Common myeloid progenitor, CD34-positive (primary cell): ENCODE results near the gene MCM10.

Source experiments
- CTCF ChIA-PET: fragments of 350-600 bp; sonication (Branson Sonifier 250); formaldehyde crosslinking; loops from one replicate; lab custom pipeline; 2021; ENCODE audit warnings: antibody characterized with exemption; lab: Charles Lee
- POLR2A ChIA-PET: fragments of 350-600 bp; sonication (Branson Sonifier 250); formaldehyde crosslinking; loops from one replicate; lab custom pipeline; 2021; ENCODE audit warnings: antibody characterized with exemption; lab: Charles Lee
- DNase-seq, 3 donors: peaks; one replicate each; pipeline versions ENCODE4 v3.0.0 to v3.0.0-alpha.2; 2013
- H3K27ac ChIP-seq, 2 experiments: 1 replicate in 1 of 2; 2 replicates in 1 of 2; pipeline ENCODE4 v1.7.0; 2013; ENCODE audit warnings: inconsistent platforms in 2 of 2, low read length in 2 of 2, mild to moderate bottlenecking in 2 of 2, low read depth in 1 of 2, moderate library complexity in 1 of 2; ENCODE audit not compliant: severe bottlenecking in 2 of 2, insufficient read depth in 1 of 2, poor library complexity in 1 of 2
- H3K27me3 ChIP-seq, 5 experiments: replicated peaks in 2 of 5; 1 replicate in 3 of 5; 2 replicates in 2 of 5; pipeline versions ENCODE4 v1.6.1 to v1.7.0; 2013; ENCODE audit warnings: low read length in 4 of 5, mild to moderate bottlenecking in 2 of 5, moderate library complexity in 2 of 5, inconsistent platforms in 1 of 5; ENCODE audit not compliant: insufficient read depth in 5 of 5, control insufficient read depth in 4 of 5
- H3K36me3 ChIP-seq, 4 experiments: 1 replicate in 2 of 4; 2 replicates in 2 of 4; pipeline versions ENCODE4 v1.6.1 to v1.7.0; 2013; ENCODE audit warnings: low read length in 3 of 4, control low read depth in 1 of 4, mild to moderate bottlenecking in 1 of 4; ENCODE audit not compliant: control insufficient read depth in 4 of 4, insufficient read depth in 4 of 4
- H3K4me1 ChIP-seq, 4 experiments: 1 replicate in 3 of 4; 2 replicates in 1 of 4; pipeline versions ENCODE4 v1.6.1 to v1.7.1; 2013; ENCODE audit warnings: low read length in 3 of 4, mild to moderate bottlenecking in 3 of 4, control low read depth in 1 of 4, inconsistent platforms in 1 of 4, moderate library complexity in 1 of 4; ENCODE audit not compliant: control insufficient read depth in 4 of 4, insufficient read depth in 4 of 4; ENCODE audit errors: control extremely low read depth in 1 of 4
- H3K4me3 ChIP-seq, 7 experiments: 1 replicate in 4 of 7; 2 replicates in 3 of 7; pipeline versions ENCODE4 v1.5.1 to v1.7.0; 2013; ENCODE audit warnings: mild to moderate bottlenecking in 7 of 7, low read length in 6 of 7, moderate library complexity in 6 of 7, inconsistent platforms in 2 of 7, low read depth in 2 of 7, control low read depth in 1 of 7; ENCODE audit not compliant: insufficient read depth in 4 of 7, control insufficient read depth in 1 of 7; ENCODE audit errors: extremely low read depth in 1 of 7
- H3K9me3 ChIP-seq, 5 experiments: 1 replicate in 4 of 5; 2 replicates in 1 of 5; pipeline versions ENCODE4 v1.6.1 to v1.7.1; 2013; ENCODE audit warnings: low read length in 4 of 5, mild to moderate bottlenecking in 2 of 5, inconsistent platforms in 1 of 5, low read depth in 1 of 5, moderate library complexity in 1 of 5; ENCODE audit not compliant: control insufficient read depth in 4 of 5, insufficient read depth in 2 of 5; ENCODE audit errors: control extremely low read depth in 1 of 5
- WGBS: methylation state at CpG from one replicate; pipeline ENCODE4 v1.1.5; 2013; ENCODE audit not compliant: insufficient coverage; 5-methylcytosine and 5-hydroxymethylcytosine counted together

The MCM10 gene

DNA sequence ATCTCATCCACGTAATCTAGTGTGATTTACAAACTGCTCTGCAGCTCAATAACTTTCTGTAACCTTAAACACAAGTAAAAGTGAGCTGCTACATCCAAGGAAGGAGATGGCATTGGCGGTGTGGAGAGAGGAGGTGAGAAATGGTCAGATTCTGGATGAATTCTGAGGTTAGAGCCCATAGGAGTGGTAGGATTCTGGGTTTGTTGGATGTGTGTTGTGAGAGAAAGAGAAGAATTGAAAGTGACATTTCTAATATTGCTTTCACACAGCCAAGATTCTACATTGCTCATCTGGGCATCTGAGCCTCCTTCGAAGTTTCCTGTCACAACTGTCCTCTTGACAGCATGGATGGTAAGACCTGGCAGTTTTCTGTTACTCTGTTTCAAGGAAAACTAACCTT is 2.5 kb downstream of the MCM10 start:
- Histone ChIP-seq H3K4me1 (peaks cover 7 to 22% (median 13%) of the 10 kb centered on the region in 4 experiments), H3K27ac (no peak overlapping the region), H3K27me3 (no peaks in the 10 kb centered on the region), H3K36me3 (peaks cover 0 to 27% (median 2%) of the 10 kb centered on the region in 4 experiments), H3K9me3 (no peaks in the 10 kb centered on the region), H3K4me3 (no peak overlapping the region)
- CTCF ChIA-PET, result interaction anchor here (1.4 kb wide), 1 partner anchor 8 kb away, joined by 3 read pairs; no protein-coding TSS in a partner anchor
- POLR2A ChIA-PET, result no interaction called here
- no peak for DNase-seq
- WGBS, result 100% methylated on average over 2 of the region's 3 CpGs

DNA sequence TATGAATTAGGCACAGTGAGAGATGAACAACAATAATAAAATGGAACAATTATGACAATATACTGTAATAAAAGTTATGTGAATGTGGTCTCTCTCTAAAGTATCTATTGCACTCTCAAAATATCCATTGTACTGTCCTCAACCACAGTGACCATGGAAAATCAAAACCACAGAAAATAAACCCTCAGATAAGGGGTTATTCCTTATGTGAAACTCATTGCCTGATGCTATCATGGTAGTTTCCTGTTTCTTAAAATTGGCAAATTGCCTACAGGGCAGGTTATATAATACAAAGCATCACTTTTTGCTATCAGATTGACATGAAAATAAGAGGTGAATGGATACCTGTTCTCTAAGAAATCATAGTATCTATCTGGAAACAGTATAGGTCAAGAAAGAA is 3.8 kb downstream of the MCM10 start:
- Histone ChIP-seq H3K36me3 (peaks cover 0 to 32% (median 2%) of the 10 kb centered on the region in 4 experiments), H3K4me1 (peaks cover 7 to 22% (median 13%) of the 10 kb centered on the region in 4 experiments), H3K27me3 (no peaks in the 10 kb centered on the region), H3K4me3 (no peak overlapping the region), H3K27ac (no peak overlapping the region), H3K9me3 (no peaks in the 10 kb centered on the region)
- ChIA-PET POLR2A (no interaction called here), CTCF (no interaction called here)
- DNase-seq, result peak in 2 of 3 donors; percentile 36 to 41

DNA sequence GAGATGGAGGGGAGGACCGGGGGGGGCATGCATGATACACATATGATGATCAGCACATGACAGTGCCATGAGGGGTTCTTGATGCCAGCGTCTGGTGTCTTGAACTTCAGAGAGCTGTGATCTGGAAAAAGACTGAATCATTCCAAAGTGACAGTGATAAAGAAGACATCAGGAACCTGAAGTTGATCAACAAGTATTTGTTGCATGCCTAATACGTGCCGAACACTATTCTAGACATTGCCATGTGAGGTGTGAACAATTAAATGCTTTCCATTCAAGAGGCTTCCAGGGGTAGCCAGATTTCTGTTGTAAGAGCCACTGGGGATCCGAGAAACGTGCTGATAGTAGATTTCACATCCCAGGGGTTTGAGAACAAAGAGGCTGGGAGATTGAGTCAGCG is 6.2 kb downstream of the MCM10 start:
- no peaks in the 10 kb centered on the region for H3K9me3 ChIP-seq
- DNase-seq, result no peak
- no peak overlapping the region for H3K4me3 ChIP-seq
- no peak overlapping the region for H3K27ac ChIP-seq
- H3K4me1 ChIP-seq, result peaks cover 0 to 3% (median under 1%) of the 10 kb centered on the region in 4 experiments
- no peaks in the 10 kb centered on the region for H3K27me3 ChIP-seq
- ChIA-PET CTCF (interaction anchor here (1.4 kb wide), 1 partner anchor 27 kb away, joined by 3 read pairs; no protein-coding TSS in a partner anchor), POLR2A (no interaction called here)
- WGBS, result 99% methylated on average over 7 of the region's 7 CpGs
- H3K36me3 ChIP-seq, result peaks cover 0 to 54% (median 9%) of the 10 kb centered on the region in 4 experiments

DNA sequence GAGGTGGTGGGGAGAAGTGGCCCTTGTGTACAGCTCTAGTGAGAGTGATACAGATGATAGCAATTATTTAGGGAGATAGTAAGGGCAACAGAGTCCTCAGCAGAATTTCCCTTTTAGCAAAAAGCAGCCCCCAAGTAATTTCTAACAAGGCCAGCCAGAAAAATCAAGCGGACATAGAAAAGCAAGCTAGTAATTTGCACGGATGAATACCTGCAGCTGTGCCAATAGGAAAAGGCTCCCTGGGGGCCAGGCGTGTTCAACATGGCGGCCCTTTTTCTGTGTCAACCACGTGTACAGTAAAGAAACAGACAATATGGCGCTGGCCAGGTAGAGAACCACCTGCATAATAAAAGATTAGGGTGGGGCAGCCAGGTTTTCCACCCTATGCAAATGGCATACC is 7.4 kb downstream of the MCM10 start:
- ChIA-PET POLR2A (no interaction called here), CTCF (interaction anchor here (1.2 kb wide), 1 partner anchor 16 kb away, joined by 6 read pairs; no protein-coding TSS in a partner anchor)
- H3K4me3 ChIP-seq, result no peak overlapping the region
- H3K27ac ChIP-seq, result no peak overlapping the region
- peaks cover 0 to 66% (median 17%) of the 10 kb centered on the region in 4 experiments for H3K36me3 ChIP-seq
- no peaks in the 10 kb centered on the region for H3K27me3 ChIP-seq
- WGBS, result 97% methylated on average over 6 of the region's 6 CpGs
- H3K4me1 ChIP-seq, result peaks cover 0 to 3% (median 0%) of the 10 kb centered on the region in 4 experiments
- DNase-seq, result no peak
- no peaks in the 10 kb centered on the region for H3K9me3 ChIP-seq

DNA sequence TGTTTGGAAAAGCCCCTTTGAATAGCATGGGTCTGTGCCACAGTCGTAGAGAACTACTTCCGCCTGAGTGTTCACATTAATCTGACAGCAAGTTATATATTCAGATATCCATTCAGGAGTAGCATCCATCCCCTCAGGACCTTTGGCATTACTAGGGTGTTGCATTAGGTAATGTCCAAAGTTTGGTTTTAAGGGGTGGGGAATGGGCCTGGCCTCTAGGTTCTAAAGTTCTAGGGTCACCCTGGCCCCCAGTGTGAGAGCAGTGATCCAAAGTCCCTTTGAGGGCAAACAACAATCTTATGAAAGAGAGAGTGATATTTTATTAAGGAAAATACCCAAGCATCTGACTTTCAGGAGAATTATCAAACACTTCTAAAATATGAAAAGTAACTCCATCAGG is 12.3 kb downstream of the MCM10 start:
- Histone ChIP-seq H3K36me3 (peaks cover 3 to 76% (median 28%) of the 10 kb centered on the region in 4 experiments), H3K4me3 (no peak overlapping the region)

DNA sequence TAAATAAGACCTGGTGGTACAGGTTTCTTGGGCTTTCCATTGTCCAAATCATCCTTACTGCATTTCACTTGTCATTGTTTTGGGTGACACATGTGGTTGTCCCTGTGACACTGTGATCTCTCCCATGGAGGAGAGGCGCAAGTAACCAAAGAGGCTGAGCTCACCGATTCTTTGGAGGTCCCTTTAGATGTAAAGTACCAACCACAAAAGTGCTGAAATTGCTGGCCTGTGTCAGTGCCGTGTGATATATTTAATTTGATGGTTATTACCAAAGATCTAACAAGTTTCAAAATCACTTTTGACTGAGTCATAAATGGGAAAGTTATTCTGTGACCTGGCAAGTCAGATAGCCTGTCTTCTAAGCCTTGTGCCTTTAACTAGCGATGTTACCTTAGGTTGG is 19.4 kb downstream of the MCM10 start:
- Histone ChIP-seq H3K4me3 (no peak overlapping the region), H3K9me3 (no peaks in the 10 kb centered on the region), H3K27me3 (no peaks in the 10 kb centered on the region), H3K27ac (no peak overlapping the region), H3K36me3 (peaks cover 0 to 78% (median 35%) of the 10 kb centered on the region in 4 experiments), H3K4me1 (no peaks in the 10 kb centered on the region)
- no peak for DNase-seq
- ChIA-PET POLR2A (no interaction called here), CTCF (no interaction called here)
- WGBS, result 100% methylated on average over 1 of the region's 4 CpGs

More for the DNA sequence above, 12.3 kb downstream of the MCM10 start:
- ChIA-PET CTCF (no interaction called here), POLR2A (no interaction called here)
- WGBS, result no CpG with 5 or more reads among the region's 2 CpGs
- no peaks in the 10 kb centered on the region for H3K9me3 ChIP-seq
- no peaks in the 10 kb centered on the region for H3K4me1 ChIP-seq
- no peak for DNase-seq
- no peak overlapping the region for H3K27ac ChIP-seq
- no peaks in the 10 kb centered on the region for H3K27me3 ChIP-seq

DNA sequence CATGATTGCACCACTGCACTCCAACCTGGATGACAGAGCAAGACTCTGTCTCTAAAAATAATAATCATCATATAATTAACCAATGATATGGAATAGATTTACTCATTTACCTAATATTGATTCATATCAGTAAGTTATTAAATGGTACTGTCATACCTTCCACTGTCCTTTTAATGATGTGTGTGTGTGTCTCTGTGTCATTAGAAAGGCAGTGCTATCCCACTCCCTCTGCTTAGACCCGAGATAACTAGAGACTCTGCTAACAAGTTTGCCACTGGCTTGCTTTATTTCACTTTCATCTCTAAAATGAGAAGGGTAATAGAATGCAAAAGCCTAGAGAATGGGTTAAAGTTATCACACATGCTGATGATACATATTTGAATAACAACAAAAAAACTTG is 21.1 kb downstream of the MCM10 start:
- POLR2A ChIA-PET, result no interaction called here
- no peak for DNase-seq
- no CpG with 5 or more reads among the region's 1 CpG for WGBS
- Histone ChIP-seq H3K27ac (no peak overlapping the region), H3K27me3 (no peaks in the 10 kb centered on the region), H3K4me3 (no peak overlapping the region), H3K9me3 (peaks cover 0 to 5% (median 0%) of the 10 kb centered on the region in 5 experiments), H3K4me1 (no peaks in the 10 kb centered on the region), H3K36me3 (peaks cover 4 to 80% (median 39%) of the 10 kb centered on the region in 4 experiments)
- CTCF ChIA-PET, result interaction anchor here (1.2 kb wide), 1 partner anchor 12 kb away, joined by 3 read pairs; no protein-coding TSS in a partner anchor
